ENCODE results near the gene NDUFS3.

DNA sequence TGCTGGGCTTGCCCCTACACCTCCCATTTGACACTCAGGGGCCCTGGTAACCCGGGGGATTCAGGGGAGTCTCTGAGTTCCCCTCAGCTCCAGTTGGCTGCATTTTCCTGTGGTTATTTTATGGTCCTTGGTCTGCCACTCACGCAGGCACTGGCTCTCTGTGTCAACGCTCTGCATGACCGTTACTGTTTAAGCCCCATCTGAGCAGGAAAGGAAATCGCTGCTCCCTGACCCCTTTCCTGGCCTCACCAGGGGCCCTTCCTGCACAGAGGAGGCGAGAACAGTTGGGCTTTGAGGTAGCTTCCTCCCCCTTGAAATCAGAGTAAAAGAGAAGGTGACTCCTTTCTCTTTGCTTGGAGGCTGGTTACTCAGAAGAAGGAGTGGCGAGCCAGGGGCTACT is 12.9 kb downstream of the NDUFS3 start:
- TF ChIP-seq, protein P1, sequence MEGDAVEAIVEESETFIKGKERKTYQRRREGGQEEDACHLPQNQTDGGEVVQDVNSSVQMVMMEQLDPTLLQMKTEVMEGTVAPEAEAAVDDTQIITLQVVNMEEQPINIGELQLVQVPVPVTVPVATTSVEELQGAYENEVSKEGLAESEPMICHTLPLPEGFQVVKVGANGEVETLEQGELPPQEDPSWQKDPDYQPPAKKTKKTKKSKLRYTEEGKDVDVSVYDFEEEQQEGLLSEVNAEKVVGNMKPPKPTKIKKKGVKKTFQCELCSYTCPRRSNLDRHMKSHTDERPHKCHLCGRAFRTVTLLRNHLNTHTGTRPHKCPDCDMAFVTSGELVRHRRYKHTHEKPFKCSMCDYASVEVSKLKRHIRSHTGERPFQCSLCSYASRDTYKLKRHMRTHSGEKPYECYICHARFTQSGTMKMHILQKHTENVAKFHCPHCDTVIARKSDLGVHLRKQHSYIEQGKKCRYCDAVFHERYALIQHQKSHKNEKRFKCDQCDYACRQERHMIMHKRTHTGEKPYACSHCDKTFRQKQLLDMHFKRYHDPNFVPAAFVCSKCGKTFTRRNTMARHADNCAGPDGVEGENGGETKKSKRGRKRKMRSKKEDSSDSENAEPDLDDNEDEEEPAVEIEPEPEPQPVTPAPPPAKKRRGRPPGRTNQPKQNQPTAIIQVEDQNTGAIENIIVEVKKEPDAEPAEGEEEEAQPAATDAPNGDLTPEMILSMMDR (conservative IDR thresholded peaks at IDR 0.05), result no peak
- no peak for TF ChIP-seq EZH2 (IDR thresholded peaks at IDR 0.05; ENCODE audit: low read depth)
